Measurements from ENCODE around the gene SKOR1.

DNA sequence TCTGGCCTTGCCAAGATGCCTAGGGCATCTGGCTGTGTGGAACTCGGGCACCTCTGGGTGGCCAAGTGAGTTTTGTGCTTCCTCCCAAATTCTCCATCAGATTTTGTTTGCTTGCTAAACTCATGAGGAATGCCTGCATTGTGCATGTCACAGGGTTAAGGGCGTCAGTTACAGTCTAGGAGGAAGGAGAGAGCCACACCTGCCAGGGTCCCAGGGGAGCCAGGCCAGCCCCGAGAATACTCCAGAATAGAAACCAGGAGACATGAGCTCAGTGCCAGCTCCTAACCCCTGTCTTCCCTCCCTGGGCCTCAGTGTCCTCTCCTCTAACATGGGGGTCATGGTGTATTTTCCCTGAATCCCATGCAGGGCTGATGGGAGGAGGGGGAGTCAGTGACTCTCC is 22.0 kb upstream of the SKOR1 start:
- TF ChIP-seq CTCF (IDR thresholded peaks at IDR 0.05) (no peak), POLR2A (IDR thresholded peaks at IDR 0.05) (no peak)
